ENCODE measurements around the gene GET3. TPM values are rescaled to one million over a fixed set of nuclear protein-coding genes. Genes with fewer than 3 reads are reported as not detected.

GET3 gene
- total and polyA plus RNA-seq, 4 donors: 50.9 to 120 (median 102) TPM

- Histone ChIP-seq H3K36me3 (ENCODE audit: control insufficient read depth, insufficient read depth, low read length) (peaks cover 78% of the 10 kb centered on the region), H3K27me3 (ENCODE audit: control insufficient read depth, insufficient read depth, low read length) (no peaks in the 10 kb centered on the region), H3K9me3 (ENCODE audit: control insufficient read depth, insufficient read depth, low read length) (no peaks in the 10 kb centered on the region), H3K4me1 (ENCODE audit: control insufficient read depth, insufficient read depth, low read length) (no peaks in the 10 kb centered on the region), H3K27ac (ENCODE audit: low read depth, low read length) (no peak overlapping the region), H3K4me3 (ENCODE audit: low read depth, low read length) (no peak overlapping the region)
- WGBS (ENCODE audit: insufficient coverage): 87% methylated on average over 20 of the region's 22 CpGs
- DNase-seq (ENCODE audit: low read depth in 4 of 6, low spot score in 6 of 6): no peak
Measured at GRCh38 chr19:12745166-12745897, 8.0 kb downstream of the GET3 start.

GRCh38 chr19:12748489-12748888 is 11.2 kb downstream of the GET3 start:
- peaks cover 51% of the 10 kb centered on the region for H3K36me3 ChIP-seq (ENCODE audit: control insufficient read depth, insufficient read depth, low read length)
- 74% methylated on average over 3 of the region's 6 CpGs for WGBS (ENCODE audit: insufficient coverage)
- no peaks in the 10 kb centered on the region for H3K4me1 ChIP-seq (ENCODE audit: control insufficient read depth, insufficient read depth, low read length)
- DNase-seq (ENCODE audit: low read depth in 4 of 6, low spot score in 6 of 6): no peak
- no peaks in the 10 kb centered on the region for H3K9me3 ChIP-seq (ENCODE audit: control insufficient read depth, insufficient read depth, low read length)
- peaks cover 8% of the 10 kb centered on the region for H3K27me3 ChIP-seq (ENCODE audit: control insufficient read depth, insufficient read depth, low read length)
- H3K27ac ChIP-seq (ENCODE audit: low read depth, low read length): no peak overlapping the region
- no peak overlapping the region for H3K4me3 ChIP-seq (ENCODE audit: low read depth, low read length)

GRCh38 chr19:12749938-12750521 is 12.7 kb downstream of the GET3 start:
- Histone ChIP-seq H3K27ac (ENCODE audit: low read depth, low read length) (no peak overlapping the region), H3K27me3 (ENCODE audit: control insufficient read depth, insufficient read depth, low read length) (peaks cover 10% of the 10 kb centered on the region), H3K9me3 (ENCODE audit: control insufficient read depth, insufficient read depth, low read length) (no peaks in the 10 kb centered on the region), H3K4me1 (ENCODE audit: control insufficient read depth, insufficient read depth, low read length) (no peaks in the 10 kb centered on the region), H3K36me3 (ENCODE audit: control insufficient read depth, insufficient read depth, low read length) (peaks cover 40% of the 10 kb centered on the region), H3K4me3 (ENCODE audit: low read depth, low read length) (no peak overlapping the region)
- DNase-seq (ENCODE audit: low read depth in 4 of 6, low spot score in 6 of 6): no peak
- WGBS (ENCODE audit: insufficient coverage): 47% methylated on average over 19 of the region's 24 CpGs

GRCh38 chr19:12750851-12751250 is 13.6 kb downstream of the GET3 start:
- H3K9me3 ChIP-seq (ENCODE audit: control insufficient read depth, insufficient read depth, low read length): no peaks in the 10 kb centered on the region
- H3K27me3 ChIP-seq (ENCODE audit: control insufficient read depth, insufficient read depth, low read length): peaks cover 10% of the 10 kb centered on the region
- no peak for DNase-seq (ENCODE audit: low read depth in 4 of 6, low spot score in 6 of 6)
- no peaks in the 10 kb centered on the region for H3K4me1 ChIP-seq (ENCODE audit: control insufficient read depth, insufficient read depth, low read length)
- H3K27ac ChIP-seq (ENCODE audit: low read depth, low read length): no peak overlapping the region
- peaks cover 32% of the 10 kb centered on the region for H3K36me3 ChIP-seq (ENCODE audit: control insufficient read depth, insufficient read depth, low read length)
- WGBS (ENCODE audit: insufficient coverage): 80% methylated on average over 9 of the region's 9 CpGs
- H3K4me3 ChIP-seq (ENCODE audit: low read depth, low read length): no peak overlapping the region

- DNase-seq (ENCODE audit: low read depth in 4 of 6, low spot score in 6 of 6): no peak
- Histone ChIP-seq H3K27me3 (ENCODE audit: control insufficient read depth, insufficient read depth, low read length) (peaks cover 10% of the 10 kb centered on the region), H3K4me1 (ENCODE audit: control insufficient read depth, insufficient read depth, low read length) (no peaks in the 10 kb centered on the region)
Measured at GRCh38 chr19:12751635-12752034, 14.3 kb downstream of the GET3 start, which contains the start of gene BEST2. TSS of gene BEST2 (plus strand) at chr19:12751791. CDS start at chr19:12752593, 802 bp downstream.

GRCh38 chr19:12752056-12752781 is 14.9 kb downstream of the GET3 start:
- WGBS (ENCODE audit: insufficient coverage): 83% methylated on average over 14 of the region's 23 CpGs
- H3K4me3 ChIP-seq (ENCODE audit: low read depth, low read length): no peak overlapping the region
- no peak for DNase-seq (ENCODE audit: low read depth in 4 of 6, low spot score in 6 of 6)
- peaks cover 18% of the 10 kb centered on the region for H3K36me3 ChIP-seq (ENCODE audit: control insufficient read depth, insufficient read depth, low read length)
- no peaks in the 10 kb centered on the region for H3K9me3 ChIP-seq (ENCODE audit: control insufficient read depth, insufficient read depth, low read length)
- H3K27ac ChIP-seq (ENCODE audit: low read depth, low read length): no peak overlapping the region
- H3K4me1 ChIP-seq (ENCODE audit: control insufficient read depth, insufficient read depth, low read length): peaks cover 4% of the 10 kb centered on the region
- H3K27me3 ChIP-seq (ENCODE audit: control insufficient read depth, insufficient read depth, low read length): peaks cover 10% of the 10 kb centered on the region

More at GRCh38 chr19:12751635-12752034, 14.3 kb downstream of the GET3 start, which contains the start of gene BEST2:
- H3K27ac ChIP-seq (ENCODE audit: low read depth, low read length): no peak within 1 kb of the TSS
- peaks cover 24% of the 10 kb centered on the region for H3K36me3 ChIP-seq (ENCODE audit: control insufficient read depth, insufficient read depth, low read length)
- no peak within 1 kb of the TSS for H3K4me3 ChIP-seq (ENCODE audit: low read depth, low read length)
- H3K9me3 ChIP-seq (ENCODE audit: control insufficient read depth, insufficient read depth, low read length): no peaks in the 10 kb centered on the region
- 72% methylated on average over 7 of the region's 14 CpGs for WGBS (ENCODE audit: insufficient coverage)

- peaks cover 13% of the 10 kb centered on the region for H3K4me1 ChIP-seq (ENCODE audit: control insufficient read depth, insufficient read depth, low read length)
- WGBS (ENCODE audit: insufficient coverage): 66% methylated on average over 50 of the region's 50 CpGs
- no peak overlapping the region for H3K27ac ChIP-seq (ENCODE audit: low read depth, low read length)
- no peaks in the 10 kb centered on the region for H3K9me3 ChIP-seq (ENCODE audit: control insufficient read depth, insufficient read depth, low read length)
- H3K4me3 ChIP-seq (ENCODE audit: low read depth, low read length): no peak overlapping the region
- no peak for DNase-seq (ENCODE audit: low read depth in 4 of 6, low spot score in 6 of 6)
- H3K36me3 ChIP-seq (ENCODE audit: control insufficient read depth, insufficient read depth, low read length): no peaks in the 10 kb centered on the region
- H3K27me3 ChIP-seq (ENCODE audit: control insufficient read depth, insufficient read depth, low read length): peaks cover 10% of the 10 kb centered on the region
Measured at GRCh38 chr19:12754465-12755196, 17.3 kb downstream of the GET3 start.

- no peak overlapping the region for H3K27ac ChIP-seq (ENCODE audit: low read depth, low read length)
- no peak overlapping the region for H3K4me3 ChIP-seq (ENCODE audit: low read depth, low read length)
- peaks cover 3% of the 10 kb centered on the region for H3K36me3 ChIP-seq (ENCODE audit: control insufficient read depth, insufficient read depth, low read length)
- DNase-seq (ENCODE audit: low read depth in 4 of 6, low spot score in 6 of 6): no peak
- no peaks in the 10 kb centered on the region for H3K9me3 ChIP-seq (ENCODE audit: control insufficient read depth, insufficient read depth, low read length)
- H3K4me1 ChIP-seq (ENCODE audit: control insufficient read depth, insufficient read depth, low read length): peaks cover 13% of the 10 kb centered on the region
- H3K27me3 ChIP-seq (ENCODE audit: control insufficient read depth, insufficient read depth, low read length): peaks cover 6% of the 10 kb centered on the region
- 96% methylated on average over 17 of the region's 19 CpGs for WGBS (ENCODE audit: insufficient coverage)
Measured at GRCh38 chr19:12756150-12756883, 19.0 kb downstream of the GET3 start.

Measured in spinal cord (tissue), 10 donors.